NCI-H1694 (cell line): Measurements from ENCODE around the gene ATP8A2.
"Not testable (repeated sequence)": the region's sequence is repeated elsewhere in the genome, so short reads cannot be mapped to it uniquely, and the experiment has no call there.

ENCODE experiments used
- DNase-seq: peaks from one replicate; lab custom pipeline; 2025; lab: John Stamatoyannopoulos, UW

The ATP8A2 gene

GRCh38 chr13:25548991-25549390 lies 177.2 kb downstream of the ATP8A2 start:
- DNase-seq = not testable (repeated sequence)

- DNase-seq = no peak
Measured at GRCh38 chr13:25561812-25562211, 190.0 kb downstream of the ATP8A2 start.

- no peak for DNase-seq
Measured at GRCh38 chr13:25570185-25570584, 198.4 kb downstream of the ATP8A2 start.

- DNase-seq = no peak
Measured at GRCh38 chr13:25571237-25571636, 199.5 kb downstream of the ATP8A2 start.

DNA sequence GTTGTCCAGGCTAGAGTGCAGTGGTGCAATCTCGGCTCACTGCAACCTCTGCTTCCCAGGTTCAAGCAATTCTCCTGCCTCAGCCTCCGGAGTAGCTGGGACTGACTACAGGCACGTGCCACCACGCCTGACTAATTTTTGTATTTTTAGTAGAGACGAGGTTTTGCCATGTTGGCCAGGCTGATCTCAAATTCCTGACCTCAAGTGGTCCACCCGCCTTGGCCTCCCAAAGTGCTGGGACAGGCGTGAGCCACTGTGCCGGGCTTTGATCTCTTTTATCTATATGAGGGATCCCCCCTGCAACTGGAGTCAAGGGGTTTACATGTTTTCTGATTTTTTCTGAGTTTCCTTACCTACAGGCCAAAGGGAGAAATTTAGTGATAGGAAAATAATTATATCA lies 200.4 kb downstream of the ATP8A2 start:
- not testable (repeated sequence) for DNase-seq

GRCh38 chr13:25574437-25575411 lies 202.9 kb downstream of the ATP8A2 start:
- peak; percentile 88 for DNase-seq

DNA sequence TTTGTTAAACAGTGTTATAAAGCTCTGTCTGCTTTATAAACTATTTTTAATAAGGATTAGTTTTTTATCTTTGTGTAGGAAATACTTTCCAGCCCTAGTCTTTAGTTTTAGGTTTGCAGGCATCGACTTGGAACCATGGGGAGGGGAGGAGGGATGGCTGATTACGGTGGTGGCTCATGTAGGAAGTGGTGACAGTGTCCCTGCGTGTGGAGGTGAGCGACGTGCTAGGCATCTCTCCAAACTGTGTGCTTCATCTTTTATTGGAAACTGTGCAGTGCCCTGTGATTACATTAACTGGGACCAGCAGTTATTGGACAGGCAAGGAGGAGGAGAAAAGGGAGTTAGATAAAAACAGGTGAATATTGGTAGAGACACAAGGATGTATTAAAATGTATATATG lies 203.8 kb downstream of the ATP8A2 start:
- no peak for DNase-seq

GRCh38 chr13:25578526-25578925 lies 206.8 kb downstream of the ATP8A2 start:
- DNase-seq = no peak

DNA sequence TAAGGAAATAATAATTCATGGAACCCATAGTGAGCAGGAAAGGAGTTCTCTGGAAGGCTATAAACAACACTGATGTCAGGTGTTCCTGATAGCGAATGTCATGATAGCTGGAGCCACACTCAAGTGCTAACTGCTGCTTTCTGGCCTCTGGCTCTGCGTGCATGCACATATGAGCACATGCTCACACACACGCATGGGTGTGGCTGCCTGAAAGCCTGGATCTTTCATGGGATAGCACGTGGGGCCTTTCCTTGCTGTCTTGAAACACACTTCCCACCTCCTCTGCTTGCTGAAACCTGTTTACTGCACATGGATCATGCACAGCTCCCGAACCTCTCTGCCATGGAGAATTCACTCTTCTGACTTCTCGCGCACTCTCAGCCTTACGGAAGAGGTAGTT lies 207.4 kb downstream of the ATP8A2 start:
- no peak for DNase-seq

GRCh38 chr13:25581351-25581750 lies 209.6 kb downstream of the ATP8A2 start:
- peak; percentile 25 for DNase-seq

DNA sequence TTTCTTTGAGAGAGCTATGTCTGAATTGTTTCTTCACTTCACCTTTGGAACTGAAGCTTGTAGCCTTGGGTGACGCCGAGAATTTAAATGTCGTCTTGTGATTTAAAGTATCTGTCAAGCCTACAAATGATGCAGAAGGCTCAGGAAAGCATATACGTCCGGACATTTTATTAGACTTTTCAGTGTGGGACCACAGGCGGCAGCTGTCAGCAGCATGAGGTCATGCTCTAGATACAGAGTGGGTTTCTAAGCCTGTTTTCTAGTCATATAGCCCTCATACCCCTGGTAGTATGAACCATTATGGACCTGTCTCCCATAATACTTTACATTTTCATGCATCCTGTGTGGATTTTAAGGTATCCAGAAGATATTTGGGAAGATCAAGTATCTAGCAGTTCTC lies 212.3 kb downstream of the ATP8A2 start:
- DNase-seq = no peak

- DNase-seq = no peak
Measured at GRCh38 chr13:25585000-25585399, 213.2 kb downstream of the ATP8A2 start.

- no peak for DNase-seq
Measured at GRCh38 chr13:25587326-25587980, 215.7 kb downstream of the ATP8A2 start.

DNA sequence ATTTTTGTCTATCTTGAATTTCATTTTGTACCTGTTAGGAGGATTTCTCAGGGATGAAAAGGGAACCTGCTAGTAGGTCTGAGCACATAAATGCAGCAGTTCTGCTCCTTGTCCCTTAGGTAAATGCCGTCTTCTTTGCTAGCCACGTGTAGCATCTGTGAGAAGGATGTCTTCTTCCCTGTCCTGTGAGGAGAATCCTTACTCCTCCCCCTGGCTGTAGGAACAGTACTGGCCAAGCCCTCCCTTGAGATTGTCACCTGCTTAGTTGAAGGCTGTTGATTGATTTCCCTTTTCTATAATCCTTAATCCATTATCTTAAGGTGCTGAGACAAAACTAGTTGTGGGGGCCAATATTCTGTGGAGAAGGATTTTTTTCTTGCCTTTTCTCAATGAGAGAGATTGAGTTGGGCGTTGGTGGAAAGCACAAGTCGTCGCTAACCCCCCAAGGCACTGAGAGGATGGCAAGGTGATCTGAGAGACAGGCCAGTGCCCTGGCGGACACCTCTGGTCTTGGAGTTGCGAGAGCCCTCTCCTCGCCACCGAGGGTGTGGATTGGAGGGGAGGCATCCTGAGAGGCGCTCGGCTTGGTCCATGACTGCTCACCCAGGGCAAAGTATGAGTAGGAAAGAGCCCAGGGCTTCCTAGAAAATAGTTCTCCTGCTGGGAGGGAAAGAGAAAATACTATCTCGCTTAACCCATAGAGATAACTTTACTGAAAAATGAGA lies 216.7 kb downstream of the ATP8A2 start:
- no peak for DNase-seq

DNA sequence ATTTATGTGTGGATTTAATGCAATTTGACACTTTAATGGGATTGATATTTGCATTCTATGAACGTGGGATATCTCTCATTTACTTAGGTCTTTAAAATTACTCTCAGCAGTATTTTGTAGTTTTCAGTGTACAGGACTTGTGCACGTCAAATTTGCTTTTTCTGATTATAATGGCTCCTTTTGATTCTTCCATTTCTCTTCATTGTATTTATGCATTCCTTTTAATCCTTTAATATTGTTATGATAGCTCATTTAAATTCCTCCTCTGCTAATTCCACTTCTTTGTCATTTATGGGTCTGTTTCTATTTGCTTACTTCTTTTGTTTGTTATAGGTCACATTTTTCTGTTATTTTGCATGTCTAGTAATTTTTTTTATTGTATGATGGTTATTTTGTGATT lies 226.6 kb downstream of the ATP8A2 start:
- no peak for DNase-seq

GRCh38 chr13:25602176-25602575 lies 230.4 kb downstream of the ATP8A2 start:
- DNase-seq = no peak

- DNase-seq = no peak
Measured at GRCh38 chr13:25604106-25604505, 232.3 kb downstream of the ATP8A2 start.

DNA sequence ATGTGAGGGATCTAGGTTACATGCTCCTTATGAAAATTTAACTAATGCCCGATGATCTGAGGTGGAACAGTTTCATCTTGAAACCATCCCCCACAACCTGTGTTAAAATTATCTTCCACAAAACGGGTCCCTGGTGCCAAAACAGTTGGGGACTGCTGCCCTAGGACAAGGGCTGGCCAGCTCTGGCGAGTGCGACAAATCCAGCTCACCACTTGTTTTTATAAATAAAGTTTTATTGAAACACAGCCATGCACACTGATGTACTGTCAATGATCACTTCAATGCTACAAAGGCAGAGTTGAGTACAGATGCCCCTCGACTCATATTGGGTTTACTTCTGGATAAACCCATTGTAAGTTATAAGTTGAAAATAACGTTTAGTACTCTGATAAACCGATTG lies 235.3 kb downstream of the ATP8A2 start:
- no peak for DNase-seq

DNA sequence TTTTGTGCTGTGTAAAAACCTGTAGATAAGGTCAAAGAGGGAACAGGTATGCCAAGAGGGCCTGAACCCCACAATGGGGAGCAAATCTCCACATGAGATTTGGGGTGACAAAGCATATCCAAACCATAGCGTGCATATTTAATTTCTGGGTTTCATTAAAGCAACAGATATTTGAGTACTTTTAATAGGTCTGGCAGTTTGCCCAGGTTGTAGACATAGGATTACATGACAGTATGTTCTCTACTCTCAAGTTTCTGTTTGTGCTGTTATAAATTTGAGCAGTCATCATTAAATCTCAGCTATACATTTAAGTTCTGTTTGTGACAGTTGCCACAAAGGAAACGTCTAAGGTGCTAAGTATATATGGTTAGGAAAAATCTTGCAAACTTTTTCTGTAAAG lies 236.4 kb downstream of the ATP8A2 start:
- DNase-seq = peak; percentile 53

GRCh38 chr13:25616674-25617073 lies 244.9 kb downstream of the ATP8A2 start:
- no peak for DNase-seq

- DNase-seq = no peak
Measured at GRCh38 chr13:25619897-25620296, 248.1 kb downstream of the ATP8A2 start.

- DNase-seq = no peak
Measured at GRCh38 chr13:25625414-25625813, 253.6 kb downstream of the ATP8A2 start.
